ENCODE measurements around the gene LDB1. TPM values are rescaled to one million over a fixed set of nuclear protein-coding genes. Genes with fewer than 3 reads are reported as not detected.

The LDB1 gene
- total RNA-seq, 1 experiment from 2014 or later: 15.6 TPM

- H3K36me3 ChIP-seq: peaks cover 88% of the 10 kb centered on the region
- H3K4me3 ChIP-seq: no peak overlapping the region
- H3K27me3 ChIP-seq: no peaks in the 10 kb centered on the region
- H3K9me3 ChIP-seq: no peaks in the 10 kb centered on the region
- no peak for DNase-seq
Measured at GRCh38 chr10:102140913-102141540, 20.9 kb upstream of the LDB1 start.

GRCh38 chr10:102140218-102140617 lies 20.1 kb upstream of the LDB1 start:
- Histone ChIP-seq H3K27me3 (no peaks in the 10 kb centered on the region), H3K9me3 (no peaks in the 10 kb centered on the region), H3K4me3 (no peak overlapping the region), H3K36me3 (peaks cover 91% of the 10 kb centered on the region)
- no peak for DNase-seq

GRCh38 chr10:102139281-102140110 lies 19.3 kb upstream of the LDB1 start:
- no peak for DNase-seq
- H3K9me3 ChIP-seq: no peaks in the 10 kb centered on the region
- H3K27me3 ChIP-seq: no peaks in the 10 kb centered on the region
- H3K36me3 ChIP-seq: peaks cover 90% of the 10 kb centered on the region
- no peak overlapping the region for H3K4me3 ChIP-seq

- Histone ChIP-seq H3K4me3 (no peak overlapping the region), H3K36me3 (peaks cover 74% of the 10 kb centered on the region), H3K27me3 (no peaks in the 10 kb centered on the region), H3K9me3 (no peaks in the 10 kb centered on the region)
- DNase-seq: no peak
Measured at GRCh38 chr10:102135956-102136526, 15.9 kb upstream of the LDB1 start.

GRCh38 chr10:102134416-102134815 lies 14.2 kb upstream of the LDB1 start:
- H3K36me3 ChIP-seq: peaks cover 57% of the 10 kb centered on the region
- H3K27me3 ChIP-seq: no peaks in the 10 kb centered on the region
- no peak for DNase-seq
- H3K4me3 ChIP-seq: peak overlapping the region; percentile 95
- no peaks in the 10 kb centered on the region for H3K9me3 ChIP-seq

GRCh38 chr10:102133373-102134195 lies 13.4 kb upstream of the LDB1 start:
- DNase-seq: peak; percentile 88

GRCh38 chr10:102132563-102133372 lies 12.6 kb upstream of the LDB1 start, which contains the start of gene PPRC1:
Gene PPRC1 (plus strand): TSS chr10:102133040. CDS start chr10:102133069, 29 bp downstream.
- no peaks in the 10 kb centered on the region for H3K9me3 ChIP-seq
- peak within 1 kb of the TSS; percentile 95 for H3K4me3 ChIP-seq
- H3K36me3 ChIP-seq: peaks cover 41% of the 10 kb centered on the region
- peak; percentile 99 for DNase-seq
- no peaks in the 10 kb centered on the region for H3K27me3 ChIP-seq

More at GRCh38 chr10:102133373-102134195, 13.4 kb upstream of the LDB1 start:
- no peaks in the 10 kb centered on the region for H3K9me3 ChIP-seq
- H3K36me3 ChIP-seq: peaks cover 49% of the 10 kb centered on the region
- H3K27me3 ChIP-seq: no peaks in the 10 kb centered on the region
- H3K4me3 ChIP-seq: peak overlapping the region; percentile 95

- Histone ChIP-seq H3K27me3 (no peaks in the 10 kb centered on the region), H3K36me3 (peaks cover 35% of the 10 kb centered on the region), H3K9me3 (no peaks in the 10 kb centered on the region), H3K4me3 (peak overlapping the region; percentile 95)
- DNase-seq: no peak
Measured at GRCh38 chr10:102132193-102132562, 12.0 kb upstream of the LDB1 start.

- DNase-seq: peak; percentile 59
- peak overlapping the region; percentile 95 for H3K4me3 ChIP-seq
- H3K36me3 ChIP-seq: peaks cover 33% of the 10 kb centered on the region
- no peaks in the 10 kb centered on the region for H3K27me3 ChIP-seq
- H3K9me3 ChIP-seq: no peaks in the 10 kb centered on the region
Measured at GRCh38 chr10:102131286-102132170, 11.4 kb upstream of the LDB1 start.

GRCh38 chr10:102123223-102123622 lies 3.1 kb upstream of the LDB1 start:
- no peak overlapping the region for H3K4me3 ChIP-seq
- no peak for DNase-seq
- no peaks in the 10 kb centered on the region for H3K27me3 ChIP-seq
- H3K9me3 ChIP-seq: no peaks in the 10 kb centered on the region
- H3K36me3 ChIP-seq: no peaks in the 10 kb centered on the region

- H3K4me3 ChIP-seq: no peak overlapping the region
- DNase-seq: no peak
- H3K27me3 ChIP-seq: no peaks in the 10 kb centered on the region
- no peaks in the 10 kb centered on the region for H3K9me3 ChIP-seq
- H3K36me3 ChIP-seq: no peaks in the 10 kb centered on the region
Measured at GRCh38 chr10:102122450-102122849, 2.3 kb upstream of the LDB1 start.

- no peaks in the 10 kb centered on the region for H3K27me3 ChIP-seq
- H3K4me3 ChIP-seq: no peak overlapping the region
- H3K36me3 ChIP-seq: no peaks in the 10 kb centered on the region
- peak; percentile 11 for DNase-seq
- no peaks in the 10 kb centered on the region for H3K9me3 ChIP-seq
Measured at GRCh38 chr10:102121739-102122372, 1.7 kb upstream of the LDB1 start.

GRCh38 chr10:102120991-102121738 lies 997 bp upstream of the LDB1 start:
- no peaks in the 10 kb centered on the region for H3K9me3 ChIP-seq
- H3K36me3 ChIP-seq: no peaks in the 10 kb centered on the region
- H3K27me3 ChIP-seq: no peaks in the 10 kb centered on the region
- H3K4me3 ChIP-seq: peak overlapping the region; percentile 73
- peak; percentile 30 for DNase-seq

Data from MG63 (cell line).